H1 (cell line): ENCODE results near the gene IL4. TPM values are rescaled to one million over a fixed set of nuclear protein-coding genes. Genes with fewer than 3 reads are reported as not detected.

Experiments used
- ASH2L ChIP-seq: fragments of 200-600, 300-600 bp; sonication (generic); IDR thresholded peaks from one replicate; pipeline ENCODE4 v1.7.1; 2017; ENCODE audit warnings: low read length
- EP300 ChIP-seq, 2 experiments: IDR thresholded peaks; 1 replicate in 1 of 2; 2 replicates in 1 of 2; pipeline ENCODE4 v1.6.1; 2011 to 2012; ENCODE audit warnings: low read depth in 2 of 2, low read length in 2 of 2, mild to moderate bottlenecking in 2 of 2, borderline replicate concordance in 1 of 2, inconsistent platforms in 1 of 2, moderate library complexity in 1 of 2
- SAP30 ChIP-seq: fragments of 300-600 bp; sonication (generic); IDR thresholded peaks from 2 replicates; pipeline ENCODE4 v1.7.1; 2012; ENCODE audit warnings: low read length, moderate library complexity, mild to moderate bottlenecking, inconsistent platforms; ENCODE audit not compliant: insufficient read depth, insufficient replicate concordance
- TAF1 ChIP-seq: IDR thresholded peaks from 2 replicates; pipeline ENCODE4 v1.6.1; 2011; ENCODE audit warnings: mild to moderate bottlenecking, low read depth, low read length
- polyA plus RNA-seq, 7 experiments: library from polyadenylated mRNA; depleted of rRNA in 3 of 7; stranded (reverse) in 5 of 7; unstranded in 2 of 7; fragments of >200 nt in 5 of 7; fragments of 200-250 nt in 2 of 7; gene quantifications; 1 replicate in 5 of 7; 2 replicates in 1 of 7; 4 replicates in 1 of 7; pipeline versions ENCODE4 v1.2.1 to v1.2.3, GENCODE V29; 2011 to 2013; ENCODE audit warnings: missing spikeins in 2 of 7, mixed read lengths in 2 of 7
- total RNA-seq: library from RNA; stranded (reverse); fragmentation: NEBNext Ultra II Directional; extraction: Animal tissue kit (Norgen Biotek cat#: 25700); gene quantifications from 2 replicates; pipeline ENCODE4 v1.2.1, GENCODE V29; 2021
- TF ChIP-seq, protein P1 (sequence below): IDR thresholded peaks from 2 replicates; pipeline ENCODE4 v1.6.1; 2011; ENCODE audit warnings: low read length, improper control_type of control experiment

Gene IL4
- total and polyA plus RNA-seq, 2 of the 8 experiments (the other 6 are each of a cell fraction or from before 2014, with no cell fraction given), result not detected

GRCh38 chr5:132669455-132669820, 4.4 kb upstream of the IL4 start (continued):
- TF ChIP-seq SAP30, result no peak
- TF ChIP-seq EP300 (IDR thresholded peaks at IDR 0.05; ENCODE audit: borderline replicate concordance in 1 of 2, low read depth in 2 of 2, low read length in 2 of 2), result no peak
- TF ChIP-seq, protein P1, sequence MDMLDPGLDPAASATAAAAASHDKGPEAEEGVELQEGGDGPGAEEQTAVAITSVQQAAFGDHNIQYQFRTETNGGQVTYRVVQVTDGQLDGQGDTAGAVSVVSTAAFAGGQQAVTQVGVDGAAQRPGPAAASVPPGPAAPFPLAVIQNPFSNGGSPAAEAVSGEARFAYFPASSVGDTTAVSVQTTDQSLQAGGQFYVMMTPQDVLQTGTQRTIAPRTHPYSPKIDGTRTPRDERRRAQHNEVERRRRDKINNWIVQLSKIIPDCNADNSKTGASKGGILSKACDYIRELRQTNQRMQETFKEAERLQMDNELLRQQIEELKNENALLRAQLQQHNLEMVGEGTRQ, result no peak
- no peak for TF ChIP-seq ASH2L
- TF ChIP-seq TAF1, result no peak
